Measurements from ENCODE around the gene LPAR5.
"Not testable (repeated sequence)": the region's sequence is repeated elsewhere in the genome, so short reads cannot be mapped to it uniquely, and the experiment has no call there.

Gene LPAR5

DNA sequence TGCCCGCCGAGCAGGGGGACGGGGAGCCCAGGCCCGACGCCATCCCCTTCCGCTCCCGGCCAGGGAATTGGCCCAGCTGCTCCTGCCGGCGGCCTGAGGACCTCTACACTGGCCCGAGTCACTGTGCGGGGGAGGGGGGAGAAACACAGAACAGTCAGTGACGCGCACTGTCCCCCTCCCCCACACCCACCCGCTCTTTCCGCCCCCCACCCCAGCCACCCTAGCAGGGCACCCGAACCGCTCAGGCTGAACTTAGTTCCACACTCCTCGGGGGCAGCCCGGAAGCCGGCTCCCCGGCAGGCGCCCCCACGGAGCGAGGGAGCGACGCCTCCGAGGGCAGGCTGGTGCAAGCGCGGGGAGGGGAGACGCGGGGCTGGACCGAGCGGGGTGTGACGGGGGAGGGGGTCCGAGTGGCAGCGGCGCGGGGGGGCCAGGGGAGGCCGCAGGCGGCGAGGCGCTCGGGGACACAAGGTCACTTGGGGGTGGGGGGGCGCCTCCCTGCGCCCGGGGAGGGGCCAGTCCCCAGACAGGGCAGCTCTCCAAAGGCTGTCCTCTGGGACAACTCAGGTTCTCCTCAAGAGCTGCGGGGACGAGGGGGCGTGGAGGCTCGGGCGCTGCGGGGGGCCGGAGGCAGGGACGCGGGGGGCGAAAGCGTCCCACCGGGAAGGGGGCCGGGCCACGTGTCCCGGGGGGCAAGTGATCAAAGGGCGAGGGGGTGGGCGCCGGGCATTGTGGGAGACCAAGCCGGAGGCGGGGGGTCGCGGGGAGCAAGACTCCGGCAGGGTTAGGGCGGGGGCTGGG lies 29.2 kb downstream of the LPAR5 start:
- peak; percentile 70 for DNase-seq (ENCODE audit: low spot score)

- DNase-seq (ENCODE audit: low spot score) = no peak
Measured at GRCh38 chr12:6605421-6606330, 30.1 kb downstream of the LPAR5 start.

DNA sequence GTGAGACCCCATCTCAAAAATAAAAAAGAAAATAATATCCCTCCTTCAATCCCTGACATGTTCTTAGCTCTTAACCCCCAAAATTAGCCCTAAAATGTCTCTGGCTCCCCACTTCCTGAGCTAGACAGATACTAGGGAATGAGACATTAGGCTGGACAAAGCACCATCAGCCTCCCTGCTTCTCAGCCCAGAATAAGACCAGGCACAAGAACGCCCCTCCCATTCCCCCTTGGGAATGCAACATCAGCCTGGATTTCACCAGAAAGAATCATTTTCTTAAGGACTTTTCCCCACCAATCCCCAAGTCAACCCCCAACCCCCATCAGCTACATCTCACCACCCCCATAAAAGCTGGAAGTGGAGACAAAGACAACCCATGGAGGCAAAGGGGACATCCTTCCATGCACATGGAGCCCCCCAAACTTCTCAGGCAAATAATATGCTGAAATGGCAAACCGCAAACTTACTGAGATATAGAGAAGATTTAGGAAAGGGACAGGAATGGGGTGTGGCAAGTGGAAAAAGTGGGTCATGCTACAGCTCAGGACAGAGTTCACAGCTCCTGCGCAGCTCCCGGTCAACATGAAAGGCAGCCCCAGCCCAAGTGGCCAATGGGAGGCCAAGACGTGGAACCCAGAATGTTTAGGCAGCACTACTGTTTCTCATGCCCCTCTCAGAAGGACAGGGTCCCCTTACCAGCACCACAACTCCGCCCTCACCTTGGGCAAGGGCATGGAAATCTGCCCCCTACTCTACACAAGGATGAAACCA lies 31.3 kb downstream of the LPAR5 start:
- no peak for DNase-seq (ENCODE audit: low spot score)

DNA sequence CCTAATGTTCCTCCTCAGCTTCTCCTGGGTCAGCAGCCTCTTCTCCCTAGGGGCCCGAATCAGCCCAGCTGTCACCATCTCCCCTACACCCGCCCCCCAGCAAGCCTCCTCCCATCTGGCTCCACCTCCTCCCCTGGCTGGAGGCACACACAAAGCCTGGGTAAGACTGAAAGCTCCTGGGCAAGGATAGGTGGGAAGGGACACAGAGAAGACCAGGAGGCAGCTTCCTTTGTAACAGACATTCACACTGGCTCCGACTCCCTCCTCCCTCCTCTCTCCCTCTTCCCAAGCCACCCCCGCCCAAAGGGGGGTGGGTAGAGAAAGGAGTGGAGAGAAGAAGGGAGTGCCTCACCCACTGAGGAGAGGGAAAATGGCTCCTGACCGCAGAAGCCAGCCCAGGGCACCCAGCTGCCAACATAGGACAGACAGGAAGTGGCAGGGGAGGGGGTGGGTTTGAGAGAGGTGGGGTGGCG lies 32.6 kb downstream of the LPAR5 start:
- no peak for DNase-seq (ENCODE audit: low spot score)

- DNase-seq (ENCODE audit: low spot score) = no peak
Measured at GRCh38 chr12:6602526-6602925, 33.2 kb downstream of the LPAR5 start.

DNA sequence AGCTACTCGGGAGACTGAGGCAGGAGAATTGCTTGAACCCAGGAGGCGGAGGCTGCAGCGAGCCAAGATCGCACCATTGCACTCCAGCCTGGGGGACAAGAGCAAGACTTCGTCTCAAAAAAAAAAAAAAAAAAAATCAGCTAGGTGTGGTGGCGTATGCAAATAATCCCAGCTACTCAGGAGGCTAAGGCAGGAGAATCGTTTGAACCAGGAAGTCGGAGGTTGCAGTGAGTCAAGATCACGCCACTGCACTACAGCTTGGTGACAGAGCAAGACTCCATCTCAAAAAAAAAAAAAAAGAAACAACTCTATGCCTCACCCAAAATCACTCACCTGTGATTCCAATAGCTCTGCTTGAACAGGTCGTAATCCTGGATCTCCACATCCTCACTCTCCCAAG lies 40.1 kb downstream of the LPAR5 start:
- DNase-seq (ENCODE audit: low spot score) = not testable (repeated sequence)

- no peak for DNase-seq (ENCODE audit: low spot score)
Measured at GRCh38 chr12:6592087-6592486, 43.7 kb downstream of the LPAR5 start.

DNA sequence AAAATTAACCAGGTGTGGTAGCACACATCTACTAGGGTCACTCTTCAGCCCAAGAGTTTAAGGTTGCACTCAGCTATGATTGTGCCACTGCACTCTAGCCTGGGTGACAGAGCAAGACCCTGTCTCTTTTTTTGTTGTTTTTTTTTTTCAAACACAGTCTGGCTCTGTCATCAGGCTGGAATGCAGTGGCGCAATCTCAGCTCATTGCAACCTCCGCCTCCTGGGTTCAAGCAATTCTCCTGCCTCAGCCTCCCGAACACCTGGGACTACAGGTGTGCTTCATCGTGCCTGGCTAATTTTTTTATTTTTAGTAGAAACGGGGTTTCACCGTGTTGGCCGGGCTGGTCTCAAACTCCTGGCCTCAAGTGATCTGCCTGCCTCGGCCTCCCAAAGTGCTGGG lies 49.2 kb downstream of the LPAR5 start:
- not testable (repeated sequence) for DNase-seq (ENCODE audit: low spot score)

GRCh38 chr12:6584293-6584692 lies 51.5 kb downstream of the LPAR5 start:
- DNase-seq (ENCODE audit: low spot score) = no peak

GRCh38 chr12:6582959-6583358 lies 52.8 kb downstream of the LPAR5 start:
- no peak for DNase-seq (ENCODE audit: low spot score)

- DNase-seq (ENCODE audit: low spot score) = no peak
Measured at GRCh38 chr12:6582196-6582595, 53.6 kb downstream of the LPAR5 start.

- DNase-seq (ENCODE audit: low spot score) = no peak
Measured at GRCh38 chr12:6575648-6576047, 60.1 kb downstream of the LPAR5 start.

- no peak for DNase-seq (ENCODE audit: low spot score)
Measured at GRCh38 chr12:6574576-6575295, 61.0 kb downstream of the LPAR5 start.

GRCh38 chr12:6573001-6573400 lies 62.8 kb downstream of the LPAR5 start:
- no peak for DNase-seq (ENCODE audit: low spot score)

DNA sequence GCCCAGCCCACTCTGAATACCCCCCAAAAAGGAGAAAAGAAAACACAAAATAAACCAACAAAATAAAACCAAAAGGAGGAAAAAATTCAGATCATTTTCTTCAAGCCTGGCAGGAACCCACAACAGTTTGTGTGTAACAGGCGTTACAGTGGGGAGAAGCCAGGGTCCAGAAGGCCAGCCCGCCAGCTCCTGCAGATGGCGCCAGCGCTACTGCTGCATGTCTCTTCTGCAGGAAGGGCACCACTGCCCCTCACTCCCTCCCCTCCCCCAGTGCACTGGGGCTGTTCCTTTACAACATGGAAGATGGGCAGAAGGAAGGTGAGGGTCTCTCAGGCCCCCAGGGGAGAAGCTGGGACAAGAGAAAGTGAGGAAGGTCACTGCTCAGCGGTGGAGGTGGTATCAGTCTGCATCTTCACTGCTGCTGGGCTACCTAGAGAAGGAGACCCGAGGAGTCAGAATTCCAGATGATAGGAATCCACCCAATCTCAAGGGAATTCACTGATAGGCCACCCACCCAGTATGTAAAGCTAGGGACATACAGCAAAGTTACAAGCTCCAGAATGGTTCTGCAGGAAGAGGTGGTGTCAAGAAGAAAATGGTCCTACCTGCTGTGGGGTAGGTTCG lies 65.4 kb downstream of the LPAR5 start:
- DNase-seq (ENCODE audit: low spot score) = no peak

GRCh38 chr12:6569786-6570185 lies 66.0 kb downstream of the LPAR5 start:
- DNase-seq (ENCODE audit: low spot score) = no peak

DNA sequence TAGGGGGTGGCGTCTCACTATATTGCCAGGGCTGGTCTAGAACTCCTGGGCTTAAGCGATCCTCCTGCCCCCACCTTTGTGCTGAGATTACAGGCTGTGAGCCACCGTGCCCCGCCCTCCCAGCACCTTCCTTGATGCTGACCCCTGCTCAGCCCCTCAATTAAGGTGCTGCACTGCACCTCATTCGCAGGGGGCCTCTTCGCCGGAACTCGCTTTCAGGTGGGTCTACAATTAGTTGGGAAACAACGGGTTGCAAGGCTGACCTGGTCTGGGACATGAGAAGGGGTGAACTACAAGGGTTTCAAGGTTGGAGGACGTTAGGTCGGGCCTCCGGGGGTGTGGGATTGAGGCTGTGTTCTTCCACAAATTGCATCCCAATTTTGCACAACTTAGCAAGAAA lies 66.4 kb downstream of the LPAR5 start:
- no peak for DNase-seq (ENCODE audit: low spot score)

Data from globus pallidus (tissue), 1 donor.